Tibial nerve (tissue), 4 donors: ENCODE results near the gene PTGR3. TPM values are rescaled to one million over a fixed set of nuclear protein-coding genes. Genes with fewer than 3 reads are reported as not detected.

Experiments
- DNase-seq, 2 donors: peaks; one replicate each; pipeline ENCODE4 v3.0.0-alpha.2; 2019; ENCODE audit warnings: low spot score in 2 of 2
- H3K27ac ChIP-seq, 4 donors: fragments of 200-600 bp; sonication (generic) in 3 of 4; one replicate each; pipeline ENCODE4 v1.5.1; 2017 to 2019; ENCODE audit warnings: mild to moderate bottlenecking in 1 of 4
- H3K27me3 ChIP-seq, 2 donors: fragments of 200-600 bp; sonication (generic) in 1 of 2; one replicate each; pipeline versions ENCODE4 v1.5.1 to v1.6.0; 2017 to 2019
- H3K36me3 ChIP-seq, 3 donors: fragments of 200-600 bp; sonication (generic); one replicate each; pipeline ENCODE4 v1.5.1; 2018 to 2019
- H3K4me1 ChIP-seq, 4 donors: fragments of 200-600 bp; sonication (generic) in 3 of 4; one replicate each; pipeline ENCODE4 v1.5.1; 2017 to 2019
- H3K4me3 ChIP-seq, 4 donors: fragments of 200-600 bp; sonication (generic) in 3 of 4; one replicate each; pipeline ENCODE4 v1.5.1; 2017 to 2019; ENCODE audit warnings: mild to moderate bottlenecking in 1 of 4, moderate library complexity in 1 of 4
- H3K9me3 ChIP-seq, 4 donors: fragments of 200-600 bp; sonication (generic) in 3 of 4; one replicate each; pipeline ENCODE4 v1.5.1; 2017 to 2019
- CTCF ChIP-seq, 5 experiments: fragments of 200-600 bp in 3 of 5; fragments of 450-650 bp in 2 of 5; sonication (generic) in 3 of 5; IDR thresholded peaks; one replicate each; pipeline ENCODE4 v1.5.1; 2016 to 2019; ENCODE audit warnings: antibody characterized with exemption in 5 of 5, mild to moderate bottlenecking in 3 of 5, moderate library complexity in 2 of 5
- EP300 ChIP-seq, 2 donors: sonication (generic); formaldehyde crosslinking; IDR thresholded peaks; one replicate each; pipeline ENCODE4 v1.6.1; 2017; ENCODE audit warnings: antibody characterized with exemption in 2 of 2, mild to moderate bottlenecking in 1 of 2
- POLR2A ChIP-seq, 2 donors: fragments of 450-650 bp; IDR thresholded peaks; one replicate each; pipeline ENCODE4 v1.6.1; 2017; ENCODE audit warnings: antibody characterized with exemption in 2 of 2, mild to moderate bottlenecking in 2 of 2, moderate library complexity in 2 of 2
- WGBS, 2 donors: methylation state at CpG; one replicate each; pipeline ENCODE4 v1.1.5; 2018; 5-methylcytosine and 5-hydroxymethylcytosine counted together
- total RNA-seq, 4 donors: library from RNA; depleted of rRNA; stranded (reverse); fragments of >200 nt; gene quantifications; one replicate each; pipeline ENCODE4 v1.1.0, GENCODE V29; 2016

The PTGR3 gene
- total RNA-seq, 4 donors from 2014 or later = 12.7 to 35.9 (median 24.5) TPM

DNA sequence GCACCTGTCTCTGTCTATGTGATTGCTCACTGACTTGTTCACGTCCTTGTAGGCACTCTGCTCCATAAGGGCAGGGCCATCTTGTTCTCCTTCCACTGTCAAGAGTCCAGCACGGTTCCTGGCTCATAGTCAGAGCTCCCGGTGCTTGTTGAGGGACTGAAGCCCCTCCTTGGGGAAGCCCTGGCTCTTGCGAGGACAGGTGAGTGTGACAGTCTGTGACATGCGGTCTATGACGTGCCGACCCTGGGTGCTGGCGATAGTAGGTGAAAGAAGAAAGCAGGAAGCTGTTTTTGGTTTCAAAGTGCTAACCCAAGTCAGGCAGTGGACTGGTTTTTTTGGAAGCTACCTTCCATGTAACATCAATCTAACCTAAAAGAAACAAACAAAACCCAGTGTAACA, 20.5 kb upstream of the PTGR3 start:
- 97 to 98% methylated on average over 8 of the region's 8 CpGs for WGBS, 2 donors
- Histone ChIP-seq H3K4me3 (no peak overlapping the region), H3K9me3 (no peaks in the 10 kb centered on the region), H3K36me3 (no peaks in the 10 kb centered on the region), H3K27ac (no peak overlapping the region), H3K27me3 (no peaks in the 10 kb centered on the region), H3K4me1 (peaks cover 0 to 60% (median 21%) of the 10 kb centered on the region in 4 donors)
- TF ChIP-seq CTCF (IDR thresholded peaks at IDR 0.05) = no peak
- TF ChIP-seq POLR2A (IDR thresholded peaks at IDR 0.05) = no peak
- no peak for TF ChIP-seq EP300 (IDR thresholded peaks at IDR 0.05)
- no peak for DNase-seq

DNA sequence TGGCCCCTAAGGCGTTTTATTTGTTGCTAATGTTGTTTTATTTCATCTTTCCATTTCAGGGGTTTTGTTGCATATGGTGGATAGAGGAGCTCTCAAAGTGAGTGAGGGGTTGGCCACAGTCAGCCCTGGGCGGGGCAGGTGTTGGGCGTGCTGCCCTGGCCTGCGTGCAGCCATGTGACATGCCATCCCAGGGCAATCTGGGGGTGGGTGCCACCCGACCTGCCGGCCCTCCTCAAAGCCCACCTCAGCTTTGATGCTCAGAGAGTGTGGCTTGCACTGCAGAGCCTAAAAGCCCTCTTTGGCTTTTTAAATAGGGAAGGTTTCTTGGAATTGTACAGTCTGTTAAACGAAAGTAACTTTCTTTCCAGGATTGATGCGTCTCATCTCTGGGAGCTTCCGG, 20.0 kb upstream of the PTGR3 start:
- DNase-seq = no peak
- Histone ChIP-seq H3K4me3 (no peak overlapping the region), H3K27ac (no peak overlapping the region), H3K4me1 (peaks cover 0 to 61% (median 23%) of the 10 kb centered on the region in 4 donors), H3K27me3 (no peaks in the 10 kb centered on the region), H3K36me3 (no peaks in the 10 kb centered on the region), H3K9me3 (no peaks in the 10 kb centered on the region)
- WGBS, 2 donors = 86 to 88% methylated on average over 9 of the region's 9 CpGs
- no peak for TF ChIP-seq EP300 (IDR thresholded peaks at IDR 0.05)
- TF ChIP-seq POLR2A (IDR thresholded peaks at IDR 0.05) = no peak
- TF ChIP-seq CTCF (IDR thresholded peaks at IDR 0.05) = no peak

DNA sequence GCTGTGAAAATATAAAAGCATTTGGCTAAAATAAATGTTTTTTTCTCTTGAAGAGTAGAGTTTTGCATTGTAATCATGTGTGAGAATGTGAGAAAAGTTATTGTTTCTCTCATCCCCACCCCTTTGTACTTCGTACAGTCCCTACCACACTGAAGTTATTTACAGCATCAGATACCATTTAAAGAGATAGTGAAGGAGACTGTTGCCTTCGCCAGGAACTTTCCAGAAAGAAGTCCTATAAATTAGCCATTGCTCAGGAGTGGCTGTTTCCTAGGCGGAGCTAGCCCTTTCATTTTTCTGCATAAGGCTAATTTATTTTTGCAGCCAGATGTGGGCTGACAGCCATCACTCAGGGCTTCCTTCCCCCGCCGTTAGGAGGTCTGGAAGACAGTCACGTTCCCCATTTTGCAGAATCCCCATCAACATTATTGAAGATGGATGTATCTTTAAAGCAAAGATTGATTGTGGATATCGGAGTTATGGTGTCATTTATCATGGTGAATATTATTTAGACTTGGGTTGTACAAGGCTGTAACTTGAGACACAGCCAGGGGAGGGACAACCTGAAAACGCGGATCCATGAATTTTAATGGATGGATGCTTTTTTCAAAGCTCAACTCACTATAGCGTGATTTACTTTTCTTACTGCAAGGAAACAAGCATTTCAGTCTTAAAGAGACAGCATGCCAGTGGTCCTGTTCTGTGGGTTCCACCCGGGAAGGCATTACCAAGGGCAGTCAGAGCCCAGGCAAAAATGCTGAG, 18.8 kb upstream of the PTGR3 start:
- no peaks in the 10 kb centered on the region for H3K27me3 ChIP-seq
- WGBS, 2 donors = 26 to 27% methylated on average over 11 of the region's 11 CpGs
- no peaks in the 10 kb centered on the region for H3K9me3 ChIP-seq
- H3K36me3 ChIP-seq = no peaks in the 10 kb centered on the region
- H3K27ac ChIP-seq = peak overlapping the region; percentile 9 to 69 (median 58)
- peak overlapping the region in 3 of 4 donors; percentile 12 to 32 (median 18) for H3K4me3 ChIP-seq
- no peak for TF ChIP-seq POLR2A (IDR thresholded peaks at IDR 0.05)
- no peak for TF ChIP-seq EP300 (IDR thresholded peaks at IDR 0.05)
- no peak for TF ChIP-seq CTCF (IDR thresholded peaks at IDR 0.05)
- no peak for DNase-seq
- peaks cover 0 to 70% (median 29%) of the 10 kb centered on the region in 4 donors for H3K4me1 ChIP-seq

DNA sequence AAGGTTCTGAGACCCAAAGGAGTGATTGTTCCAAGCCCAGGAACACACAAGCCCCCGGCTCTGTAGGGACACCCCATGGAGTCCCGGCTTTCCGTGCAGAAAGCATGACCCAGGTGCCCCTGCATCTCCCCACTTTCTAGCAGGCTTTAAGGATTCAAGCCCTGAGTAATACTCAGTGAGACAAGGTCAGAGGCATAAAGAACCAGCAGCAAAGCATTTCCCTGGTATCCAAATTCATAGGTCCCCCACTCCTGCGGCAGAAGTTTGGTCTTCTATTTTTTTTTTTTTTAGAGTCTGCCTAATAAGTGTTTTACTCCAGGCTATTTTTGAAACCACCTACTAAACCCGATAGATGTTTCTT, 18.0 kb upstream of the PTGR3 start:
- no peaks in the 10 kb centered on the region for H3K9me3 ChIP-seq
- peak overlapping the region; percentile 9 to 69 (median 58) for H3K27ac ChIP-seq
- no peak for TF ChIP-seq CTCF (IDR thresholded peaks at IDR 0.05)
- TF ChIP-seq POLR2A (IDR thresholded peaks at IDR 0.05) = no peak
- TF ChIP-seq EP300 (IDR thresholded peaks at IDR 0.05) = no peak
- WGBS, 2 donors = 17 to 37% methylated on average over 5 of the region's 5 CpGs
- no peak for DNase-seq
- H3K36me3 ChIP-seq = no peaks in the 10 kb centered on the region
- H3K27me3 ChIP-seq = no peaks in the 10 kb centered on the region
- peaks cover 0 to 77% (median 29%) of the 10 kb centered on the region in 4 donors for H3K4me1 ChIP-seq
- H3K4me3 ChIP-seq = peak overlapping the region in 3 of 4 donors; percentile 1 to 32 (median 18)

DNA sequence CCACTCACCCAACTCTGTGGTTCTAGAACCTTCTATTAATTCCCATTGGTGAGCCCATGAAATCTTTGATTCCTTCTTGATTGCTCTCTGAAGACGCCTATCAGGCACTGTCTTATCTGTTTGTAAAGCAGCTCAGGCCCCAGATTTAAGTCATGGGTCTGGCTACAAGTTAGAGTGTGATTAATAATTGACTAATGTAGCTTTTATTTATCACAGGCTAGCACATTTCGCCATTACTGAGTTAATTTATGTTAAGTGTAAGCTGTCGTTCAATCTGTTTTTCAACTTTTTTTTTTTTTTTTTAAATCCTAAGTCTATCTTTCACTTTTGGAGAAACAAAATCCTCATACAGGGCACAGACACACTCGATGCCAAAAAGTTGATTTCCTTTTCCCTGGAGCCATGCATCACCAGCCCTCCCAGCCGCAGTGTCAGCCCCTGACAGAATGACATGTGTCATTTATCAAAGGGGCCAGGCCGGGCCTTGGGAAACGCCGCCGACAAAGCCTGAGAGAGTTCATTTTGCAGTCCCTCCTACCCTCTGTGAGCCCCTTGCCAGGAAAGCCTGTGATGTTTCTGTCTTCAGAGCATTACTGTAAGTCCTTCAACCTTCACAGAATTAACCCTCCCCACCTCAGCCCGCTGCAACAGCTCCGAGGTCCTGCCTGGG, 17.5 kb upstream of the PTGR3 start:
- peak overlapping the region in 3 of 4 donors; percentile 9 to 69 (median 38) for H3K27ac ChIP-seq
- TF ChIP-seq CTCF (IDR thresholded peaks at IDR 0.05) = no peak
- no peak for TF ChIP-seq EP300 (IDR thresholded peaks at IDR 0.05)
- TF ChIP-seq POLR2A (IDR thresholded peaks at IDR 0.05) = no peak
- no peaks in the 10 kb centered on the region for H3K9me3 ChIP-seq
- H3K4me3 ChIP-seq = peak overlapping the region in 3 of 4 donors; percentile 1 to 32 (median 18)
- peaks cover 0 to 82% (median 29%) of the 10 kb centered on the region in 4 donors for H3K4me1 ChIP-seq
- no peaks in the 10 kb centered on the region for H3K36me3 ChIP-seq
- WGBS, 2 donors = 20 to 26% methylated on average over 11 of the region's 11 CpGs
- no peak for DNase-seq
- H3K27me3 ChIP-seq = no peaks in the 10 kb centered on the region
